Glomerular visceral epithelial cell (primary cell): ENCODE data around the gene HPS5.
"Not testable (repeated sequence)": the region's sequence is repeated elsewhere in the genome, so short reads cannot be mapped to it uniquely, and the experiment has no call there.

Experiments used
- DNase-seq: peaks from one replicate; pipeline ENCODE4 v3.0.0-alpha.2; 2016; ENCODE audit errors: extremely low spot score

Gene HPS5

GRCh38 chr11:18271206-18271605 lies 50.7 kb downstream of the HPS5 start:
- no peak for DNase-seq

GRCh38 chr11:18270102-18270501 lies 51.8 kb downstream of the HPS5 start:
- no peak for DNase-seq

- DNase-seq = not testable (repeated sequence)
These were observed 52.7 kb downstream of the HPS5 start for GRCh38 chr11:18269252-18269651.

- not testable (repeated sequence) for DNase-seq
These were observed 54.4 kb downstream of the HPS5 start for GRCh38 chr11:18267335-18268133.

GRCh38 chr11:18265949-18266348 lies 56.0 kb downstream of the HPS5 start, which contains the start of gene SAA1:
SAA1 (plus strand) TSS chr11:18266264; CDS start chr11:18266888, 624 bp downstream.
- DNase-seq = peak; percentile 83

GRCh38 chr11:18264677-18265555 lies 57.0 kb downstream of the HPS5 start:
- no peak for DNase-seq

GRCh38 chr11:18264035-18264434 lies 57.9 kb downstream of the HPS5 start:
- DNase-seq = no peak

- not testable (repeated sequence) for DNase-seq
These were observed 59.1 kb downstream of the HPS5 start for GRCh38 chr11:18262681-18263350.

- DNase-seq = no peak
These were observed 60.2 kb downstream of the HPS5 start for GRCh38 chr11:18261721-18262120.

GRCh38 chr11:18259259-18259658 lies 62.7 kb downstream of the HPS5 start:
- DNase-seq = no peak

- no peak for DNase-seq
These were observed 67.1 kb downstream of the HPS5 start for GRCh38 chr11:18254781-18255361.

GRCh38 chr11:18253778-18254338 lies 68.1 kb downstream of the HPS5 start:
- no peak for DNase-seq

- DNase-seq = no peak
These were observed 68.7 kb downstream of the HPS5 start for GRCh38 chr11:18253233-18253632.

GRCh38 chr11:18248561-18248960 lies 73.4 kb downstream of the HPS5 start, which contains the start of gene SAA2:
SAA2 (minus strand) TSS chr11:18248668; CDS start chr11:18248011, 657 bp downstream.
- DNase-seq = peak; percentile 88

- not testable (repeated sequence) for DNase-seq
These were observed 74.8 kb downstream of the HPS5 start for GRCh38 chr11:18247191-18247581.

- not testable (repeated sequence) for DNase-seq
These were observed 75.4 kb downstream of the HPS5 start for GRCh38 chr11:18246379-18247190.

- no peak for DNase-seq
These were observed 76.5 kb downstream of the HPS5 start for GRCh38 chr11:18245396-18245795.

GRCh38 chr11:18243783-18244362 lies 78.1 kb downstream of the HPS5 start:
- peak; percentile 78 for DNase-seq

GRCh38 chr11:18239655-18240054 lies 82.3 kb downstream of the HPS5 start:
- DNase-seq = no peak
